ENCODE data around the gene GTF2IRD1.

GRCh38 chr7:74410772-74411171 is 42.9 kb upstream of the GTF2IRD1 start:
- TF ChIP-seq CTCF (conservative IDR thresholded peaks at IDR 0.05; ENCODE audit: low read depth, low read length) (no peak), SMC3 (IDR thresholded peaks at IDR 0.05; ENCODE audit: low read depth, low read length) (no peak)

Measured in IMR-90 (cell line).